Activated CD4-positive, alpha-beta T cell treated with anti-CD3 and anti-CD28 coated beads for 4 hours (primary cell): ENCODE results near the gene JPT1.
A peak's percentile ranks its signal among the peaks of the same experiment; 100 is the strongest.
"Not testable (repeated sequence)": the region's sequence is repeated elsewhere in the genome, so short reads cannot be mapped to it uniquely, and the experiment has no call there.

Source experiments
- DNase-seq, 2 donors: peaks; one replicate each; pipeline ENCODE4 v3.0.0-alpha.2; 2020

JPT1 gene

GRCh38 chr17:75155191-75155601, 884 bp upstream of the JPT1 start:
- DNase-seq, result no peak

DNA sequence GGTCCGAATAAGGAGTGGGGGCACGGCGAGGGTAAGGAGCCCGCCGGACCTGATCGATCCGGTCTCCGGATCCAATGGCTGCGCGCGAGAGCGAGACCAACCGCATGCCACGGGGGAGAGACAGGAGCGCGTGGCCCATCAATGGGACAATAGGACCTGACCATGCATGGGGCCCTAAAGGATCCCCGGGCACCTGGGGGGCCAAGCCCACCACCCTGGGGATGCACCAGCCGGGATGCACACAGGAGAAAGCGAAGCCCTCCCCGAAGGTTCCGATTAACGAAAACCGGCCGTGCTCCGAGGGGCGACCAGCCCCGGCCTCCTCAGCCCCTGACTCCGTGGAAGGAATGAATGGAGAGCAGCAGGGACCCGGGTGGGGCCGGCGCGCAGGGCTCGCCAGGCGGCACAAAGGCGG, 525 bp downstream of the JPT1 start:
- DNase-seq, result peak in 1 of 2 donors; percentile 15

DNA sequence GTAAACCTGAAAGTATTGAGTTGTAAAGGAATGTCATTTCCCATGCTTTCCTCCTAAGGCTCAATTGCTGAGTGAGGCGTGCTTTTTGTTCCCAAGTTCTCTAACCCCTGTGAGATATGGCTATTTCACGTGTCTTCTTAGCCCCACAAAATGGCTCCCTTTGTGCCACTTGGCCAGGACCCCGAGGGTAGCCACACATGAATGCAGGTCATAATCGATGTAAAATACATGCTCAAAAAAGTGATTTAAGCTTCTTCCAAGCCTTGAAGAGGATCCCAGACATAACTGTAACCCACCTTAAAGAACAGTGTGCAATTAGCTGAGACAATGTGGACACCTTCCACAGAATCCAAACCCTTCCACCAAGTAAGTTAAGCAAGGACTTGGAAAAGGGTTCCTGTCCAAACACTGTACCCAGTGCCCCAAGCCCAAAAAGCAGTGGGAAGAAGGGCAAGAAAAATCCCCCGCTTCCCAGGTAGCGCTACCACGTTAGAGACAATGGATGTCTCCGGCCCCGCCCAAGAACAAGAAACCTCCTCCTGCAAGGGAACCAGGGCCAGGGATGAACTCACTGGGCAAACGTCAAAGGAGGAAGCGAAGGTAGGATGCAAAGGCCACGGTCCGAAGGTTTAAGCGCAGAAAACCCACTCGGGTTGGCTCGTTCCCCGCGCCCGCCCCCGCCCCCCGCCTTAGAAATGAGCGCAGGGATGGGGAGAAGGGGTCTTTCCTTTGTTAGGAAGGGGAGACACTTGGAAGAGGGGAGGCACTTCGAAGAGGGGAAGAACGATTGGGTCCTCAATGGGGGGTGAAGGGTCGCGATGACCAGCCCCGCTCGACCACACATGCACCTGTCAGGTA, 1.2 kb downstream of the JPT1 start:
- peak in 1 of 2 donors; percentile 18 for DNase-seq

- no peak for DNase-seq
Measured at GRCh38 chr17:75152523-75152921, 1.8 kb downstream of the JPT1 start.

GRCh38 chr17:75151930-75152329, 2.4 kb downstream of the JPT1 start:
- DNase-seq, result no peak

DNA sequence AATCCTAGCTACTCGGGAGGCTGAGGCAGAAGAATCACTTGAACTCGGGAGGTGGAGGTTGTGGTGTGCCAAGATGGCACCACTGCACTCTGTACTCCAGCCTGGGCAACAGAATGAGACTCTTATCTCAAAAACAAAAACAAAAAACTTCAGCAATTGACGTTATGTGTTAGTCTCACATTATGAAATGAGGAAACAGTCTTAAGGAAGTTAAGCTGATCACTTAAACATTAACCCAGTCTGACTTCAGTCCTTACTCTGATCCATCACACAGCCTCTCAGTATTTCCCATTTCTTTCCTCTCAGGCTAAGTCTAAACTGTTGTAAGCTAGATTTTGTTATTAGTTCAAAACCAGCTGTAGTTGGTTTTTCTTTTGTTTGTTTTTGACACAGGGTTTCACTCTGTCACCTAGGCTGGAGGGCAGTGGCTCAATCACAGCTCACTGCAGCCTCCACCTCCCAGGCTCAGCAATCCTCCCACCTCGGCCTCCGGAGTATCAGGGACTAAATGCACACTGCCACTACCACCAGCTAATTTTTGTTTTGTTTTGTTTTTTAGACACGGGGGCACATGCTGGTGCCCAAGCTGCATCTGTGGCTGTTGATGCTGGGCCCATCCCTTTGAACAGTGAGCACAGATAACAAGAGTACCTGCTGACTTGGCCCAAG, 6.3 kb downstream of the JPT1 start:
- DNase-seq, result no peak

GRCh38 chr17:75146592-75146991, 7.7 kb downstream of the JPT1 start:
- no peak for DNase-seq

DNA sequence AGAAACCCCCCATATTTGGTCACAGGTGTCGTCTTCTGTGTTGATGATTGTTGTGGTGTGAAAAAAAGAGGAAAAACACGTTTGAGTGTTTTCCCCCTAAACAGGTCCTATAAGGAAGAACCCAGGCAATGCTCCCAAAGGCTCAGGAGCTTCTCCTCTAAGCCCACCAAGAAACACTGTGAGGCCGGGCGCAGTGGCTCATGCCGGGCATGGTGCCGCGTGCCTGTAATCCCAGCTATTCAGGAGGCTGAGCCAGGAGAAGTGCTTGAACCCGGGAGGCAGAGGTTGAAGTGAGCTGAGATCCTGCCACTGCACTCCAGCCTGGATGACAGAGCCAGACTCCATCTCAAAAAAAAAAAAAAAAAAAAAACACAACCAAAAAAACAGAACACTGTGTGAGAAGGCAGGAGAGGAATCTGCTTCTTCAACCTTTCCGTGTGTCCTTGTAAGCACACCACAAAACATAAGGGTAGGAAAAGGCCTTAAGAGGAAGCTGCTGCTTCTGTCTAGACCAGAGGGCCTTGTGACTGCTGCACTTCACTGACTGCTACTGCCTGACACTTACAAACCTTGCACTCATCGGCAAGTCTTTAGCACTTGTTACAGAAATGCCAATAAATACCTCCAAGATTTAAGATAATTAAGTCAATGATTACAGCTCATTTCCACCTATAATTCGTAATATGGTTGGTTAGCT, 9.3 kb downstream of the JPT1 start:
- DNase-seq, result no peak

GRCh38 chr17:75142236-75142971, 11.9 kb downstream of the JPT1 start:
- no peak for DNase-seq

DNA sequence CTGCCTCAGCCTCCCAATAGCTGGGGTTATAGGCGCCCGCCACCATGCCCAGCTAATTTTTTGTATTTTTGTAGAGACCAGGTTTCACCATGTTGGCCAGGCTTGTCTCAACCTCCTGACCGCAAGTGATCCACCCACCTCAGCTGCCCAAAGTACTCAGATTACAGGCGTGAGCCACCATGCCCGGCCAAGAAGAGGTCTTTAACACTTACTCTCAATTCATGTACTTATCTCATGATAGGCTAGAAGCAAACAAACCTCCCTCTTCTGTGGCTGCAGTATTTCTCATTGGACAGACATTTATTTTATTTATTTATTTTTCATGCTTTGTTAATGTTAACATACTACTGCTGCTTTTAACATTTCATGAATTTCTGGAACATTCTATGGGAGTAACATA, 15.8 kb downstream of the JPT1 start:
- DNase-seq, result no peak

- DNase-seq, result not testable (repeated sequence)
Measured at GRCh38 chr17:75137762-75138161, 16.6 kb downstream of the JPT1 start.

DNA sequence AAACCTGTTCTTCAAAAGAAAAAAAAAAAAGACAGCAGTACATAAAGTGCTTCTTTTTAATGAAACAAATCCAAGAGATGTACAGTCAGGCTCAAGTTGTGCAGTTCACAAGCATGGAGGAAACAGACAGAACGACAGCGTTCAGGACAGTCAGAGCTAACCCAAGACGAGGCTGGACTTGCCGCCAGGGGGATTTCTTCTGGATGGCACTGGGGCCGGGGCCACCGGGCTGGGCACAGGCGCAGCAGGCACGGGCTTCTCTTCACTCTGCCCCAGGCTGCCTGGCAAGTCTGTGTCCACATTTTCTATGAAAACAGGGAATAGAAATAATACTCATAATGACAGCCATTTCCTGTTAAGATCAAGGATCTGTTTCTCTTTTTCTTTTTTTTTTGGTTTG, 18.4 kb downstream of the JPT1 start:
- DNase-seq, result no peak

GRCh38 chr17:75135452-75135851, 18.9 kb downstream of the JPT1 start:
- DNase-seq, result no peak

DNA sequence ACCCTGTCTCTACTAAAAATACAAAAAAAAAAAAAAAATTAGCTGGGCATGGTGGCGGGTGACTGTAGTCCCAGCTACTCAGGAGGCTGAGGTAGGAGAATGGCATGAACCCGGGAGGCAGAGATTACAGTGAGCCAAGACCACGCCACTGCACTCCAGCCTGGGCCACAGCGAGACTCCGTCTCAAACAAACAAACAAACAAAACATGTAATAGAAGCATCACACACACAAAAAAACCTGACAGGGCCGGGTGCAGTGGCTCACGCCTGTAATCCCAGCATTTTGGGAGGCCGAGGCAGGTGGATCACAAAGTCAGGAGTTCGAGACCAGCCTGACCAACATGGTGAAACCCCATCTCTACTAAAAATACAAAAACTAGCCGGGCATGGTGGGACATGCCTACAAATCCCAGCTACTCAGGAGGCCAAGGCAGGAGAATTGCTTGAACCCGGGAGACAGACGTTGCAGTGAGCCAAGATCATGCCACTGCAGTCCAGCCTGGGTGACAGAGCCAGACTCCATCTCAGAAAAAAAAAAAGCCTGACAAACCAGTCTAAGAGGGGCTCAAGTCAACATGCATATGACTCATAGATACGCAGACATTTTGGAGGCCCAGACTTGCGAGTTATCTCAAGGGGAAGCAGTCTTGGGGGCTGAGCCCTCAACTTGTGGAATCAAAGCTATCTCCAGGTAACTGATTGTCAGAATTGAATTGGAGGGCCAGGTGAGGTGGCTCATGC, 20.5 kb downstream of the JPT1 start:
- not testable (repeated sequence) for DNase-seq

DNA sequence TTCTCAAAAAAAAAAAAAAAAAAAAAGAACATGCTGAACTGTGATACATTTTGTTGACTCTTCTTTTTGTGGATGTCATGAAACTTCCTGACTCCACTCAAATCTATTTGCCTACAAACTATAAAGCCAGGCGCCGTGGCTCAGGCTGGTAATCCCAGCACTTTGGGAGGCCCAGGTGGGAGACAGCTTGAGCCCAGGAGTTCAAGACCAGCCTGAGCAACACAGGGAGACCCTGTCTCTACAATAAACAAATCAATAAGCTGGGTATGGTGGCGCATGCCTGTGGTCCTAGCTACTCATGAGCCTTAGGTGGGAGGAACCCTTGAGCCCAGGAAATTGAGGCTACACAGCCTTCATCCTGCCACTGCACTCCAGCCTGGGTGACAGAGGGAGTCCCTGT, 21.3 kb downstream of the JPT1 start:
- no peak for DNase-seq

DNA sequence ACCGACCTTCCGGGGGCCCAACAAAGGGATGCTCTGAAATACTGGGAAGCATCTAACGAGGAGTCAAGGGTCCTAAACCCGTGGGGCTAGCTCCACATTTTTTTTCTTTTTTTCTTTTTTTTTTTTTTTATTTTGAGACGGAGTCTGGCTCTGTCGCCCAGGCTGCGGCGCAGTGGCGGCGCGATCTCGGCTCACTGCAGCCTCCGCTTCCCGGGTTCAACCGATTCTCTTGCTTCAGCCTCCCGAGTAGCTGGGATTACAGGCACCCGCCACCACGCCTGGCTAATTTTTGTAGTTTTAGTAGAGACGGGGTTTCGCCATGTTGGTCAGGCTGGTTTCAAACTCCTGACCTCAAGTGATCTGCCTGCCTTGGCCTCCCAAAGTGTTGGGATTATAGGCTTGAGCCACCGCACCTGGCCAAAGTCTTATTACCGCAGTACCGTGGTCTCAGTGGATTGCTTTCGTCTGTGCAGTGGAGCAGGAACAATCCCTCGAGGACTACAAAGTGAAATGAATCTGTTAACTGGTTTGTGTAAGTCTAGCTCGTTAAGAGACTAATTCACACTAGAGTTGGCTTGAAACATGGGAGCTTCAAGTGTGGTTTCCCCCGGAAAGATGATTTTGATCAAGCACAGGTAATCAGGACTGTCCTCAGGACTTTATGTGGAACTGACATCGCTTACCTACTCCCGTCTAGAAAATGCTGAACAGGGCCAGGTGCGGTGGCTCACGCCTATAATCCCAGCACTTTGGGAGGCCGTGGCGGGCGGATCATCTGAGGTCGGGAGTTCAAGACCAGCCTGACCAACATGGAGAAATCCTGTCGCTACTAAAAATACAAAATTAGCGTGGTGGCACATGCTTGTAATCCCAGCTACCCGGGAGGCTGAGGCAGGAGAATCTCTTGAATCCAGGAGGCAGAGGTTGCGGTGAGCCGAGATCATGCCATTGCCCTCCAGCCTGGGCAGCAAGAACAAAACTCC, 22.0 kb downstream of the JPT1 start:
- DNase-seq, result not testable (repeated sequence)

GRCh38 chr17:75131278-75132017, 22.9 kb downstream of the JPT1 start, which contains the start of gene NT5C:
Gene NT5C, minus strand, starts transcription at chr17:75131742. Its CDS starts 35 bp downstream, at chr17:75131707.
- DNase-seq, result peak; percentile 53 to 64

GRCh38 chr17:75130632-75131277, 23.6 kb downstream of the JPT1 start:
- peak; percentile 46 to 49 for DNase-seq

DNA sequence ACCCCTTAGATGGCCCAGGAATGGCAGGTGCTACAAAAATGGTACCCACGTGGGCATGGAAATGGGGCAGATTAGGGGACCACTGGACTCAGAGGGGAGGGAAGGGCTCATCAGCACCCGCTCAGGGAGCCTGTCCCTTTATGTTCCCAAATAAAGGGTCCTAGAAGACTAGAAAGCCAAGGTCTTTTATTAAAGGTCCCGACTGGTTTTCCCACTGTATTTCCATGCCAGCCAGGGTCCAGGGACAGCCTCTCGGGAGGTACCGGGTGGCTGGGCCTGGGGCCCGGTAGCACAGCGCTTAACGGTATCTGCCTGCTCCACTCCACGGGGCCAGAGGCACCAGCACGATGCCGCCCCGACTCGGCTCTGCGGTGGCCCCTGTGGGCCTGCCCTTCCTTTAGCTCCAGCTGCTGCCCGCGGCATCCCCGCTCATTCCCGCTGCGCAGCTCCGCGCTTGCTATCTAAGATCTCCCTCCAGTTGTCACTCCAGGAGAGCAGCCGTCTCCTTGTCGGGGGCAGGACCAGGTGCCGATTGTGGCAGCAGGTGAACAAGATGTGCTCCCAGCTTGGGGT, 24.2 kb downstream of the JPT1 start:
- no peak for DNase-seq
